Cardiac atrium fibroblast (primary cell): ENCODE measurements around the gene RIC8B. TPM values are rescaled to one million over a fixed set of nuclear protein-coding genes. Genes with fewer than 3 reads are reported as not detected.

ENCODE experiments used
- total RNA-seq: library from RNA; depleted of rRNA; stranded (reverse); fragments of >200 nt; gene quantifications from 2 replicates; pipeline ENCODE4 v1.2.3, GENCODE V29; 2015

The RIC8B gene
- total RNA-seq, result 7.8 and 8.9 TPM in 2 replicates

DNA sequence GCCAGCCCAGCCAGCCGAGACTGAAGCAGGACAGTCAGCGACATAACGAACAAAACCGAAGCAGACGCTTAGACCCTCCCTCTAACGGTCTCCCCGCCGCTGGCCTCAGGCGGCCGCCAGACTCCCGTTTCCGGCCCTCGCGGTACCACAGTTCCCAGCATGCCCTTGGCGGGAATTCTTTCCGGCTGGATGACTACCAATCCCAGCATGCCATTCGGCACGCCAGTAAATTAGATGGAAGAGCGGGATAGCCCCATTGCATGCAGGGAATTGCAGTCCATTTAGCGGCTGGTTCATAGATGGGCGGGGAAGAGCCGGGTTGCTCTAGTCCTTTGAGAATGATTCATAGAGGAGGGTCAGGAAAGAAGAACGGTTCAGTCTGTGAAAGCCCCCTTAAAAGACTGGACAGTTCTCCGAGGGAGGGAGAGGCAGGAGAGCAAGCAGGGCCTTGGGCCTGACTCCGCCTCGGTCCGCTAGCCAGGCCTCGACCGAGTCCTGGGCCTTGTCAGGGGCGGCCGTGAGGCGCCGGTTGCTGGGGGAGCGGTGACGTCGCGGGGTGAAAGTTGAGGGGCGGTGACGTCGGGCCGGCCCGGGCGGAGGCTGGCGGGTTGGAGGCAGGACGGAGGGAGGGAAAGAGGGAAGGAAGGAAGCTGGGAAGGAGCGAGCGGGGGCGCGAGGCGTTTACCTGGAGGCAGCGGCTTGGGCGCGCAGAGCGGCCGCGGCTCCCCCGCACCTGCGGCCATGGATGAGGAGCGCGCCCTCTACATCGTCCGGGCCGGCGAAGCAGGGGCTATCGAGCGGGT lies at the start of gene RIC8B:
Gene RIC8B (plus strand): TSS at position 678 of the 803 bp plus-strand sequence. CDS start 64 bp downstream, at position 742.

Other genes with a start within 250 kb of the RIC8B start
- gene RFX4, start 191.7 kb upstream of the RIC8B start, total RNA-seq, result not detected in 2 replicates
- gene TMEM263, start 181.2 kb downstream of the RIC8B start, total RNA-seq, result 123 and 127 TPM in 2 replicates
- gene MTERF2, start 212.5 kb downstream of the RIC8B start, total RNA-seq, result 2.4 and 6.1 TPM in 2 replicates